Tibial artery (tissue), 4 donors: ENCODE data around the gene SHC4.

Experiments used
- DNase-seq, 2 donors: peaks; one replicate each; pipeline ENCODE4 v3.0.0-alpha.2; 2019
- H3K27ac ChIP-seq, 2 donors: fragments of 200-600 bp; sonication (generic) in 1 of 2; 1 replicate in 1 of 2; 2 replicates in 1 of 2; pipeline ENCODE4 v1.5.1; 2018 to 2019; ENCODE audit warnings: mild to moderate bottlenecking in 1 of 2
- H3K27me3 ChIP-seq, 2 donors: fragments of 200-600 bp; sonication (generic) in 1 of 2; one replicate each; pipeline versions ENCODE4 v1.5.1 to v1.6.0; 2016 to 2019
- H3K36me3 ChIP-seq, 3 donors: fragments of 200-600 bp; sonication (generic) in 2 of 3; one replicate each; pipeline ENCODE4 v1.5.1; 2016 to 2019; ENCODE audit warnings: mild to moderate bottlenecking in 2 of 3
- H3K4me1 ChIP-seq, 4 donors: fragments of 200-600 bp; sonication (generic) in 2 of 4; 1 replicate in 3 of 4; 2 replicates in 1 of 4; pipeline ENCODE4 v1.5.1; 2016 to 2019
- H3K4me3 ChIP-seq, 2 donors: fragments of 200-600 bp; sonication (generic) in 1 of 2; 1 replicate in 1 of 2; 2 replicates in 1 of 2; pipeline ENCODE4 v1.5.1; 2018 to 2019; ENCODE audit warnings: mild to moderate bottlenecking in 2 of 2
- H3K9me3 ChIP-seq, 3 donors: fragments of 200-600 bp; sonication (generic) in 1 of 3; one replicate each; pipeline ENCODE4 v1.5.1; 2016 to 2019
- intact Hi-C: fragments of 100-400 bp; cut with DNase I; formaldehyde crosslinking; loops from one replicate; pipeline ENCODE4 v1.15.0; 2023; ENCODE audit warnings: low total_unique reads
- TF ChIP-seq, protein P1 (sequence below), 2 experiments: fragments of 200-600 bp in 1 of 2; fragments of 450-650 bp in 1 of 2; IDR thresholded peaks; one replicate each; pipeline ENCODE4 v1.5.1; 2017 to 2019; ENCODE audit warnings: antibody characterized with exemption in 2 of 2, mild to moderate bottlenecking in 1 of 2, moderate library complexity in 1 of 2

SHC4 gene

GRCh38 chr15:48777645-48778330 lies 185.9 kb downstream of the SHC4 start:
- no peak overlapping the region for H3K4me3 ChIP-seq
- TF ChIP-seq, protein P1, sequence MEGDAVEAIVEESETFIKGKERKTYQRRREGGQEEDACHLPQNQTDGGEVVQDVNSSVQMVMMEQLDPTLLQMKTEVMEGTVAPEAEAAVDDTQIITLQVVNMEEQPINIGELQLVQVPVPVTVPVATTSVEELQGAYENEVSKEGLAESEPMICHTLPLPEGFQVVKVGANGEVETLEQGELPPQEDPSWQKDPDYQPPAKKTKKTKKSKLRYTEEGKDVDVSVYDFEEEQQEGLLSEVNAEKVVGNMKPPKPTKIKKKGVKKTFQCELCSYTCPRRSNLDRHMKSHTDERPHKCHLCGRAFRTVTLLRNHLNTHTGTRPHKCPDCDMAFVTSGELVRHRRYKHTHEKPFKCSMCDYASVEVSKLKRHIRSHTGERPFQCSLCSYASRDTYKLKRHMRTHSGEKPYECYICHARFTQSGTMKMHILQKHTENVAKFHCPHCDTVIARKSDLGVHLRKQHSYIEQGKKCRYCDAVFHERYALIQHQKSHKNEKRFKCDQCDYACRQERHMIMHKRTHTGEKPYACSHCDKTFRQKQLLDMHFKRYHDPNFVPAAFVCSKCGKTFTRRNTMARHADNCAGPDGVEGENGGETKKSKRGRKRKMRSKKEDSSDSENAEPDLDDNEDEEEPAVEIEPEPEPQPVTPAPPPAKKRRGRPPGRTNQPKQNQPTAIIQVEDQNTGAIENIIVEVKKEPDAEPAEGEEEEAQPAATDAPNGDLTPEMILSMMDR (IDR thresholded peaks at IDR 0.05) = no peak
- peaks cover 0 to 4% (median 0%) of the 10 kb centered on the region in 3 donors for H3K9me3 ChIP-seq
- no peak for DNase-seq
- no peaks in the 10 kb centered on the region for H3K27me3 ChIP-seq
- intact Hi-C loops = no loop called here
- H3K27ac ChIP-seq = no peak overlapping the region
- peaks cover 0 to 11% (median 0%) of the 10 kb centered on the region in 3 donors for H3K36me3 ChIP-seq
- H3K4me1 ChIP-seq = peaks cover 0 to 6% (median 0%) of the 10 kb centered on the region in 4 donors

GRCh38 chr15:48775546-48775945 lies 188.2 kb downstream of the SHC4 start:
- H3K4me3 ChIP-seq = no peak overlapping the region
- peaks cover 0 to 4% (median 0%) of the 10 kb centered on the region in 3 donors for H3K9me3 ChIP-seq
- no peak overlapping the region for H3K27ac ChIP-seq
- intact Hi-C loops = no loop called here
- peaks cover 0 to 4% (median 0%) of the 10 kb centered on the region in 3 donors for H3K36me3 ChIP-seq
- DNase-seq = no peak
- TF ChIP-seq, protein P1 (IDR thresholded peaks at IDR 0.05) = no peak
- peaks cover 0 to 6% (median 0%) of the 10 kb centered on the region in 4 donors for H3K4me1 ChIP-seq
- H3K27me3 ChIP-seq = no peaks in the 10 kb centered on the region

- TF ChIP-seq, protein P1 (IDR thresholded peaks at IDR 0.05) = no peak
- DNase-seq = no peak
- intact Hi-C loops = no loop called here
- Histone ChIP-seq H3K9me3 (peaks cover 0 to 4% (median 0%) of the 10 kb centered on the region in 3 donors), H3K4me1 (peaks cover 0 to 6% (median 0%) of the 10 kb centered on the region in 4 donors), H3K27ac (no peak overlapping the region), H3K27me3 (no peaks in the 10 kb centered on the region), H3K36me3 (peaks cover 0 to 4% (median 0%) of the 10 kb centered on the region in 3 donors), H3K4me3 (no peak overlapping the region)
Observed at GRCh38 chr15:48774484-48774883, 189.2 kb downstream of the SHC4 start.
